GM19351 (cell line): ENCODE measurements around the gene ZC3H14.
A peak's percentile ranks its signal among the peaks of the same experiment; 100 is the strongest.

ENCODE experiments used
- ATAC-seq: cut with Tn5 transposase; IDR thresholded peaks from one replicate; pipeline ENCODE4 v1.9.1; 2021; ENCODE audit warnings: mild to moderate bottlenecking, moderate library complexity; ENCODE audit not compliant: unreplicated experiment

The ZC3H14 gene

GRCh38 chr14:88551980-88552431, 10.8 kb upstream of the ZC3H14 start:
- no peak for ATAC-seq

DNA sequence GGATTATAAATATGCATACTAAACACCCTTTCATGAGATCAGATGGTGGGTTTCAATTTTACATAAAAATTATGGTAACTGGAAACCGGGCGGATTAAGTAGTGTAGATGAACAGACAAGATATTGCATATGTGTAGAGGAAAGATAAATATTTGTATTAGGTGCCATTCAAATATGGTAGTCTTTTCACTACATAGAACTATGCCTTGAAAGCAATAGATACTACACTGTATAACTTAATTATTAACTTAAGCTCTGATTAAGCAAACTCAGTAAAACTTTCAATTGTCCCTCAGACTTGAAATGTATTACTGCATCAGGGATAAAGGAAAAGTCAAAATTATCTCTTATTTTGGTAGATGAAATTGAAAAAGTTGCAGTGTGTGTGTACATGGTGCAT, 10.0 kb upstream of the ZC3H14 start:
- no peak for ATAC-seq

- no peak for ATAC-seq
These were observed 8.9 kb upstream of the ZC3H14 start for GRCh38 chr14:88553886-88554456.

GRCh38 chr14:88554457-88555286, 8.2 kb upstream of the ZC3H14 start, which contains the start of gene PTPN21:
TSS of gene PTPN21 (minus strand) at chr14:88555007. CDS start at chr14:88550417, 4,590 bp downstream.
- ATAC-seq: peak; percentile 41

DNA sequence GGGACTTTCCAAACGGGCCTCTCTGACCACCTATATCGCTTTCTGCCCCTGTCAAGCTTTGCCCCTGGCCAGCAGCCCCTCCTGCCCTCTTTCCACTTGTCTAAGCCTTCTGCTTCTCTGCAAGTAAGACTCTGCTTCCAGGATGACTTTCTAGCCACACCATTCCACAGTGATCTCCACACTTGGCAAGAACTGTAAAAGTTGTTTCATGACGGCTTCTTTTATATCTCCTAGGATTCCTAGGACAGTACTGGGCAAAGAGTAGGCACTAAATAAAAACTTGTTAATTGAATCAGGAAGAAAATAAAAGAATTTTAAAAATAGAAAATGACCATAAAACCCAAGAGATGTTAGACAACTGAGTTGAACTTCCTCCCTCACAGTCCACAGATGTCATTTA, 6.3 kb upstream of the ZC3H14 start:
- ATAC-seq: no peak

- no peak for ATAC-seq
These were observed 3.0 kb upstream of the ZC3H14 start for GRCh38 chr14:88559852-88560251.

DNA sequence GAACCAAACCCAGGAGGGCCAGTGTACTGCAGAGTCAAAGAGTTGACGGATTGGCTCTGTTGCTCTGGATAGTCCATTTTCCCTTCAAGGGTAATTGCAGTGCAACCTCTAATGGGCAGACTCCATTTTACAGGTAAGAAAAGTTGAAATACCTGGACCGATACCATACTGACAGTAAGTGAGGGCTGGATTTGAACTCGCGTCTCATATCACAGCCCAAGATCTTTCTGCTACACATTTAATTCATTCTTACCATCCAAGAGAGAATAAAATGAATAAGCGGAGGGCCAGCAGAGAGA, 356 bp upstream of the ZC3H14 start:
- ATAC-seq: no peak

DNA sequence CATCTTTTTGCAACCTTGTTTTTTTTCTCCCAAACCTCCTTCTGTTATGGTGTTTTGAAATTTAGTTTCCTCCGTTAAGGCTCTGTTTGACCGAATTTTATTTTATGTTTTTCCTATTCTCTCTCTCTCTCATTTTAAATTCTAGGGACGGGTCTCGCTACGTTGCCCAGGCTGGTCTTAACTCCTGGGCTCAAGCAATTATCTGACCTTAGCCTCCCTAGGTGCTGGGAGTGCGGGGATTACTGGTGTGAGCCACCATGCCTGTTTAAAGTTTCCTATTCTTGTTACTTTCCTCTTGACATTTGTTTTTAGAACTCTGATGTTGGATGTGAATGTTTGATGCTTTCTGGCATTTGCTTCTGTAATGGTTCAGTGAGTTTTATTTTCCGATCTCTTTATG, 1.0 kb downstream of the ZC3H14 start:
- ATAC-seq: no peak

- no peak for ATAC-seq
These were observed 2.6 kb downstream of the ZC3H14 start for GRCh38 chr14:88565427-88565826.

DNA sequence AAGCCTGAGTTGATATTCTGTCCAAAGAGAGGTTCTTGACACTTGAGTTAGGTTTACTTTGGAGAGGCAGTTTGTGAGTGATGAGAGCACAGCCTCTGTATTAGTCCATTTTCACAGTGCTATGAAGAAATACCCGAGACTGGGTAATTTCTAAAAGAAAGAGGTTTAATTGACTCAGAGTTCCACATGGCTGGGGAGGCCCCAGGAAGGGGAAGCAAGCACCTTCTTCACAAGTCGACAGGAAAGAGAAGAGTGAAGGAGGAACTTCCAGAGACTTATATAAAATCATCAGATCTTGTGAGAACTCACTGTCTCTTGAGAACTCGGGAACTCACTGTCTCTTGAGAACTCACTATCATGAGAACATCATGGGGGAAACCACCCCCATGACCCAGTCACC, 5.4 kb downstream of the ZC3H14 start:
- ATAC-seq: no peak

- ATAC-seq: no peak
These were observed 9.3 kb downstream of the ZC3H14 start for GRCh38 chr14:88572117-88572516.

GRCh38 chr14:88576222-88576621, 13.4 kb downstream of the ZC3H14 start:
- no peak for ATAC-seq

DNA sequence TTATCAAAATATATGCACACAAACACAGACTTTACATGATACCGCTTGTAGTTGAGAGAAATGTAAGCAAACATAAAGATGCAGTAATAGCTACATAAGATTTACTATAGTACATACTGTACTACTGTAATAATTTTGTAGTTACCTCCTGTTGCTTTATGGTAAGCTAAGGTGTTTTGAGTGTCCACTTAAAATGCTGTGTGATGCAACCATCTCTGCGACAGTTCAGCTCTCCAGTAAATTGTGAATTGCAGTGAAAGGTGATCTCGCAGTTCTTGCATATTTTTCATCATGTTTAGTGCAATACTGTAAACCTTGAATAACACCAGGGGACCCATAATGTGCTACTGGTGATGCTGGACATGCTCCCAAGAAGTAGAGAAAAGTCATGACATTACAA, 21.6 kb downstream of the ZC3H14 start:
- ATAC-seq: no peak

DNA sequence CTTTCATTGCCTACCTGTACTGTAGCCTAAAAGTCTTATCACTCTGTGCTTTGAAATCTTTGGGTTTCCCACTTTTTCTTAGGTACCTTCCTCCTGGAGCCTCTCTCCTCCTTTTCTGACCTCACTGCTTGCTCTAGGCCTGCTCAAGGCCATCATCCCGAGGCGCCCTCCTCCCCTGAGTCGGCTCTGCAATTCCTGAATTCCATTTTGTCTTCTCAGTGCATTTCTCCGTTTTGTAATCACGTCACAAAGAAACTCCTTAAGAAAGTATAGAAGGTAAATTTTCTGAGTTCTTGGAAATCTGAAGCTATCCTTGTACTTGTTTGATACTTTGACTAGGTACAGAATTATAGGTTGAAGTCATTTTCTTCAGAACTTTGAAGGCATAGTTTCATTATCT, 25.2 kb downstream of the ZC3H14 start:
- no peak for ATAC-seq

- ATAC-seq: no peak
These were observed 27.3 kb downstream of the ZC3H14 start for GRCh38 chr14:88590173-88590572.

GRCh38 chr14:88592031-88592430, 29.2 kb downstream of the ZC3H14 start:
- ATAC-seq: no peak

DNA sequence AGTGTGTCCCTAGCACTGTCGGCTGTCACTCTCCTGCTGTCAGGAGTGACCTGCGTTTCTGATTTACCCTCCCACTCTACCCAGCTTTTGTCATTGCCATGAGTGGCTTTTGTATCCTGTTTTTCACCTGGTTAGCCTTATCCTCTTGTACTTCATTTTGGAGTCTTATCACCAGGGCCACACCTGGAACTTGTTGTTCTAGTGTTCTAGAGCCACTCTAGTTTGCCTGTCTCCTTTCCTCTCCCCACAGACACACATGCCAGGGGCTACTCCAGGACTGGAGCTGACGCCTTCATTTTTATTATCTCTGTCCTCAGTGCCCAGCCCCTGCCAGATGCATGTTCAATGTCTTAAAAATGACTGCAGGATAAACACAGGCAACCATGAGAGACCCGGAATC, 34.2 kb downstream of the ZC3H14 start:
- ATAC-seq: no peak

GRCh38 chr14:88597601-88598000, 34.8 kb downstream of the ZC3H14 start:
- ATAC-seq: no peak

DNA sequence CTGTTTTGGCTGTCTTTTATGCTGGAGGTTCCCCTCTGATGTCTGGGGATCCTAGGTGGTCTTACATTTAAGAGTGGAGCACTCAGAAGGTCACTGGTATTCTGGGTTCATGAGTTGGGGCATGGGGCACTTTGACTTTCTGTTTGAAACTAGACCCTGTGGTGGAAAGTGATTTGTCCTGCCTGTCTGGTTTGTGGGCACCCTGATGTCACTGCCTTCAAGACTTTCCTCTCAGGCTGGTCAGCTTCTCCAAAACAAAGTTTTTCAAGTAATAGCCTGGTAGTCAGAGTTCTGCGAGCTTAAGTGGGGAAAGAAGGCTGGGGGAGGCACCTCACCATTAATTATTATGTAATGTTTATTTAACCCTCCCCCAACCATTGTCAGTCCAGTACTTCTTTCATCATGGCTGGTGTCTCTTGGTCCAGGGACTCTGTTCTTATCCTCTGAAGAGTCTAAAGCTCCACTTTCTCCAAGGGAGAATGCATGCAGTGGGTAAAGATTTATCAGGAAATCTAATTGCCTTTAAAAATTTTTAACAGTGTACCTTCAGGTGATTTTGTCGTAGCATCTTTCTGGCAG, 35.3 kb downstream of the ZC3H14 start:
- ATAC-seq: no peak

DNA sequence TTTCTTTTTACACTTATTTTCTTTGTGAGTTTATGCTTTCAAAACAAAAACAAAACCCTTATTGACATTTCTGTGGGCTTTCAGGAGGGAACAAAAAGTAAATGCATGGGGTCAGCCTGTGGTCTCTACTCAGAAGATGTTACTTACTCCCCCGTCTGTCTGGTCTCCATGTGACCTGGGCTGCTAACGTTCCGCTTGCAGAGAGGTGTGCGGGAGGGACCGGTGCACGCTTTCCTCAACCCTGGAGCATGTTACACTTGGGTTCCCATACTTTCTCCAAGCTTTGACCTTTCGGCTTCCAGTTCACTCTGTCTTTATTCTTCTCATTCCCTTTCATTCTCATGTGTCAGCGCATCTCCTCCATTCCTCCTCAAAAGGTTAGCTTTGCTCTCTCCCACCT, 36.5 kb downstream of the ZC3H14 start:
- ATAC-seq: peak; percentile 39

DNA sequence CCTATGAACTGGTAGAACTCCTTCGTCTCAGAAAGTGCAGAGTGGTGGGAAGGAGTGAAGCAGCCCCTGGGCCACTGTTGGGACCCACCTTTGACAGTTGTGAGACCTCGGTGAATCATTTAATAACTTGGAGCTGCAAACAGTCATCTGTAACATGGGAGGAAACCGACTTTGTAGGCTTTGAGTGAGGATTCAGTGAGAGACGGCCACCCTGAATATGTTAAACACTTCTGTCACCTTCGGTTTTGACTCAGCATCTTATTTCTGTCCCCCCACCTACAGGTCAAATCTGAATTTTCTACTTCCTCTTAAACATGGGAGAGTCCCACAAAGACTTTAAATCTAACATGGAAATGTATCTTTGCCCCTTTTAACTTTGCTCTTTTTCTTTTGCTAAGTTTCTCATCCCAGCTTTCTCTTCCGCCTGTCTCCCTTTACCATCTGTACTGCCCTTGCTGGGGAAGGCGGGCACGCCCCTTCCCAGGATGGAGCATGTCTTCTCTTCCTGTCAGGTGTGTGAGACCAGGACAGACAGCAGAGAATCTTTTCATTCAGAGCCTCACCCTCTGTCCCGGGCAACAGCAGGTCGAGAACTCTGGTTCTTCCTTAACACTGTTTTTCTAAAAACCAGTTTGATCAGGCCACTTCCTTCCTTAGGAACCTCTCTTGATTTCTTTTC, 37.1 kb downstream of the ZC3H14 start:
- peak; percentile 91 for ATAC-seq

DNA sequence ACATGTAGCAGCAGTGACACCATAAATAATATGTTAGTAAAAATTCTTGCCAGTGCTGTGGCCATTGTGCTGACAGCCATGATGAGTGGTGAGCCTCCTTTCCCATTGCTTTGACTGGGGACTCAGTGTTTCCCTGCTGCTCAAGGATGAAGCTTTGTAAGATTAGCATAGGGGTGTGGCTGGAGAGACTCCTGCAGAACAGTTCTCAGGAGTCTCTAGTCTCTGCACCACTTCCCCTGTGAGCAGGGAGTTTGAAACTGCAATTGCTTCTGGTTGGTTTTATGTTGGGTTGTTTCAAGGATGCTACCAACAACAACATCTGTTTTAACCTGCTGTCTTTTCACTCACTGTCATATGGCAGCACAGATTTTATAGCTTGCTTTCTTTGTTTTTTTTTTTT, 41.4 kb downstream of the ZC3H14 start:
- ATAC-seq: no peak
